Hypothalamus (tissue), 51 donors: ENCODE measurements around the gene ANKRD42.

ENCODE experiments used
- DNase-seq, 51 donors: peaks; one replicate each; lab custom pipeline; 2025; lab: John Stamatoyannopoulos, UW

Gene ANKRD42

DNA sequence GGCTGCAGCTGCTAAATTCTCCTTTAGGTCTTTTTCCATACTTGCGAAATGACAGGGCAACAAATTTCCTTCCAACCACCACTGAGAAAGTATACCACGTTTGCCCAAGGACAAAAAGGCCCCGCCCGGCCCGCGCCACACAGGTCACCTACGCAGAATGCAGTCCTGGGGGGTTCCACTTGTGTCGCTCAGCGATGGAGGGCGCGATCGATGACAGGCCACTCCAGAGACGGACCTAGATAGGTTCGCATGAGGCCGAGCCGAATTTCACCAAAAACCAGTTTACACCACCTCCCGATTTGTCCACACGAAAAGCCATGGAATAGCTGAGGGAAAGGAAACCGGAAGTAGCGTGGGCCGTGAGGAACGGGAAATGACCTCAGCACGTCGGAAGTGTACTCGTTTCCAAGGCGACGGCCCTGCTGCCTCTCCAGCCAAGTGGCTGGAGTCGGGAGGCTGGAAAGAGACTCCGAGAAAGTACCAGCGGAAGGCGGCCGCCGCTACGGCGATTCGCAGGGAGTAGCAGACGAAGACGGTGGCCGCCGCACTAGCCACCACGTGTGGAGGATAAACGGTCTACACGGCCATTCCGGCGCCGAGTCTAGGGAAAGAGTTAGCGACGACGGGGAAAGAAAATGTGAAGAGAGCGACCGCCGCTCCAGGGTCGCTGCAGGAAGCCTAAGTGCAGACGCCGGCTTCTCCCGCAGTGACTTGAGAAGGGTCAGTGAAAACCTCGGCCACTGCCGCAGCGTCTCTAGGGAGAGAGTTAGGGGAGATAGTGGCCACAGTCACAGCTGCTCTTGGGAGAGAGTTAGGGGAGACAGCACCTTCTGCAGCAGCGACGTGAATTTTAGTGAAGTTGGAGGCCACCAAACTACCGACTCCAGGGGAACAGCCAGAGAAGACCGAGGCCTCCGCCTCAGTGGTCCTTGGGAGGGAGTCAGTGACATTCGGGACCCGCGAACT is at the start of gene ANKRD42:
ANKRD42 (plus strand) TSS at position 398 of the 966 bp plus-strand sequence. CDS start 959 bp downstream, outside the sequence.
- peak; percentile 32 to 95 (median 86) for DNase-seq

DNA sequence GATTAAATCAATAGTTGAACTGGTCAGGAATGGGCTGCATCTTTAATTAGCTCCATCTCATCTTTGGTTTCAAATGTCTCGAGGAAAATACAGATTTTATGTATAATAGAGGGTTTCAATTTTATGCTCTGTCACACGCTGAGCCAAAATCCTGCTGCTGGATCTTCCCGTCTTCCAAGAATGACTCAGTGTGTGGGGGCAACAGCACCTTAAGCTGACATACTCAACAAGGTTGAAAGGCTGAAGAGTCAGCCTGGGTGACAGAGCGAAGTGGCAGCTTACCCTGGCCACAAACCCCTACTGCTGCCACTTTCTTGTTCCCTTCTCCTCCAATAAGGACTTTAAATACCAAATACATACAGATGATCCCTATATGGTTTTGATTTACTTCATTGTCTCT is 45.6 kb upstream of the ANKRD42 start:
- DNase-seq, result peak in 1 of 51 donors; percentile 18

- DNase-seq, result no peak
These were observed 43.1 kb upstream of the ANKRD42 start for GRCh38 chr11:83150450-83150849.

DNA sequence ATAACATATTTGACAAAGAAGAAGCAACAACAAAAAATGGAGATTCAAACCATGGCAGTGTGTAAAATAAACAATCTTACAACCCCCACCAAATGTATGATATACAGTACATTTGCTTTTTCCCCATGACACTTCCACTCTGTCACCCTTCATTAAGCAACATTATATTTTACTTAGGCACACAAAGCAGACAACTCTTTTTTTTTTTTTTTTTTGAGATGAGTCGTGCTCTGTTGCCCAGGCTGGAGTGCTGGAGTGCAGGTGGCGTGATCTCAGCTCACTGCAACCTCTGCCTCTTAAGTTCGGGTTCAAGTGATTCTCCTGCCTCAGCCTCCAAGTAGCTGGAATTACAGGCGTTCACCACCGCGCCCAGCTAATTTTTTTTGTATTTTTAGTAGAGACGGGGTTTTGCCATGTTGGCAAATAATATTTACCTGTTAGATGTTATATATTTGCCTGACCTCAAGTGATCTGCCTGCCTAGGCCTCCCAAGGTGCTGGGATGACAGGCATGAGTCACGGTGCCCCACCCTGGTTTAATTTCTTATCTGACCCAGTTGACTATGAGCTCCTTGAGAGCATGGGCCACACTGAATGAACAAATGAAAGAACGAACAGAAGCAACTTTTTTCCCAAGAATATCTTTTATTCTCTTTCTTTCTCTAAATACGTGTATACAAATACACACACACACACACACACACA is 42.1 kb upstream of the ANKRD42 start:
- DNase-seq, result no peak

DNA sequence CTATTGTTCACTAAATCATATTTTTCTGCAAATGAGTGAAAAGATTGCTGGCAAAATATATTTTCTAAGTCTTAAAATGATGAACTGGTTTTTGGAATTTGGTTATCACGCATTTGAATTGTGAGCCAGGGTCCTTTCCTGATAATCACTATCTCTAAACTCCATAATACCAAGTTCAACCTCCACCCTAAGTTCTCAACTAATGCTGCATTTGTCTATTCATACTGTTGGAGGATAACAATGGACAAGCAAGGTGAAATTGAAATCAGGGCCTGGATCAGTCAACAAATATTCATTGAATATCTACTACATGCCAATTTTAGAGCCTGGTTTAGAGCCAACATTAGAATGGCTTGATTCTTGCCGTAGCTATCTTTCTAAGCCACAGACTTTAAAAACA is 41.2 kb upstream of the ANKRD42 start:
- DNase-seq, result no peak

DNA sequence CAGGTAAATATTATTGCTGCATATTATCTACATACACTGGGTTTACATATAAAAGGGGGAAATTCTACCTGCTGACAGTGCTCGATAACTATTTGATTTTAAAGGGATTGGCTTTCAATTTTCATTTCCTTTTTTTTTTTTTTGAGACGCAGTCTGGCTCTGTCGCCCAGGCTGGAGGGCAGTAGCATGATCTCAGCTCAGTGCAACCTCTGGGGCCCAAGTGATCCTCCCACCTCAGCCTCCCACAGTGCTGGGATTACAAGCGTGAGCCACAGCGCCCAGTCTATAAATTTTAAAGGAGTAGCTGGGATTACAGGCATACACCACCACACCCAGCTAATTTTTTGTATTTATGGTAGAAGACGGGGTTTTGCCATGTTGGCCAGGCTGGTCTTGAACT is 39.7 kb upstream of the ANKRD42 start:
- DNase-seq, result no peak

DNA sequence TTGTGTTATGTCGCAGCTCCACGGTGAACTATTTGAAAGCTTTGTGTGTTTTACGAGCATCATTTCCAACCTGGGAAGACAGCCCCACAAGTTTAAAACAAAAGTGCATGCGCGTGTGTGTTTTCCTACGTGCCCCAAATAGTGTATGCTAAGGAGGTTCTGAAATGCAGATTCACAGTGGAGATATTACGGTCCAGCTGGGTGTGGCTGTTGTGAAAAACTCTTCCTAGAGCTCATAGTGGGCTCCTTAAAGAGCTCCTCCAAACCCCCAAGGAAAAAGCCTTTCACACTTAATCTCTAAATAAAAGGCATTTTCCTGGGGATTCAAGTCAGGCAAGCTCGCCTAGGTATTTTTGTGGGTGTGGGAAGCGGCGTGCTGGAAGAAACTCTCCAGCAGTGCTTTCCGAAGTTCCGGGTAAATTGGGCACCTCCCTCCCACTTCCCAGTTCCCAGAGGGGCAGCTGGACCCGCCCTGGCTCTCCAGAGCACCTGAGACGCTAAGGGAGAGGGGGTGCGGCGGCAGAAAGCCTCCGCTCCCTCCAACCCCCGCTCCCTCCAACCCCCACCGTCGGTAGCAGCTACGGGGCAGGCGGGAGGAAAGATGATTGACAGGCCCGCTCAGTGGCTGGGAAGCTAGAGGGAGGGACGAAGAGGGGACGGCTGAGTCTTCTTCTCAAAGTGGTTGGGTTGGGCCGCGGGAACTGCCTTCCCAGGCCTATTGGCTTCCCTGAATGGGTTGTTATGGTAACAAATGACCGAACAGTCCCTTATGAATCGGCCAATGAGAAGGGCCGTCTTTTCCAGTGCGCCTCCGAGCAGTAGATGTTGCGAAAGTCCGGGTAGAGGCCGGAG is 37.1 kb upstream of the ANKRD42 start:
- DNase-seq, result peak in 47 of 51 donors; percentile 75 to 100 (median 99)

DNA sequence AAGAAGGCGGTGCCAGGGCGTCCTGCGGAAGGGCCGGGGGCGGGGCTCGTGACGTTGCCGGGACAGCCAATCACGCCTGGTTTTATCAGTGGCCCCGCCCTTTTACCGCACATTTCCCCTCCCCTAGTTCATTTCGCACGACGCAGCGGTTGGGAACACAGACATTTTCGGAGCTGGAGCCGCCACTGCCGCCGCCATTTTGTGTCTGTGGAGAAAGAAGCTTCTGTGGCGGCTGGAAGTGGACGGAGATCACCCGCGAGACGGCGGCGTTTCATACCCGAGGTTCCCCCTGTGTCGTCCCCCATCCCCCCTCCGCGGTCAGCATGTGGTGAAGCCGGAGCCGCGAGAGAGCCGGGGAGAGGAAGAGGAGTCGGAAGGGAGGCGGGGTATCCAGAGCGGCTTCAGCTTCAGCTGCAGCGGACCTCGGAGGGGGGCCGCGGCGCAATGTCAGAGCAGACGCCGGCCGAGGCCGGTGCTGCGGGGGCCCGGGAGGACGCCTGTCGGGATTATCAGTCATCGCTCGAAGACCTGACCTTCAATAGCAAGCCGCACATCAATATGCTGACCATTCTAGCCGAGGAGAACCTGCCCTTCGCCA is 36.4 kb upstream of the ANKRD42 start, which contains the start of gene PCF11:
PCF11 (plus strand) TSS at position 136 of the 598 bp plus-strand sequence; CDS start at position 445, 309 bp downstream.
- peak in 12 of 51 donors; percentile 83 to 100 (median 94) for DNase-seq

DNA sequence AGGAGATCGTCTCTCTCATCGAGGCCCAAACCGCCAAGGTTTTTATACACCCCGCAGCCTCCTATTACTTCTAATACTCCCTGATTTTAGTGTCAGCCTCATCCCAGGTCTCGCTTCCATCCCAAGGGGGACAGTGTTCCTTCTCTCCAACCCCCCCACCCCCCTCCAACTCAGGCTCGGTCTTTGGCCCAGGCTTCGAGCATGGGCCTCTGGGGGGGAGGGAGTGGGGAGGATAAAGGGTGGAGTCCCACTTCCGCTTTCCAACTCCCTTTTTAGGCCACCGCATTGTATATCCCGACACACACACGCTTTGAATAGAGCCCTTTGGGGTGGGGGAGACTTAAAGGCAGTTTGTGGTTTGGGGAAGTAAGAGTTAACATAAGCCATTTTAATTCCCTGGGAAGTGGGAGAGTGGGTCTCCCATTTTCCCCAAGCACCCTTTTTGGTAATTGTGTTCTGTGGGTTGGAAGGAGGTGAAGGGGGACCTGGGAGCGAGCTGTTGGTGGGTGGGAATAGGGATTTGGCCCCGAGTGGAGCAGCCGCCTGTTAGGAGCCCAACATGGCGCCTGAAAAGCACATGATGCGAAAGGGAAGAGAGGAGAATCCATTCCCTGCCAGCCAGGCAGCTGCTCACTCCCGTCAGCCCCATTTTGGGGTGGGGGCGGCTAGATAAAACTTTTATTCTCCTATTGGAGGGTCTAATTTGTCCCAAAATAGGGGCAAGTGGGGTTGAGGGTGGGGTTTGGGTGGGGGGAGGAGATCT is 35.7 kb upstream of the ANKRD42 start:
- peak in 50 of 51 donors; percentile 12 to 79 (median 50) for DNase-seq

GRCh38 chr11:83158357-83158786 is 35.1 kb upstream of the ANKRD42 start:
- no peak for DNase-seq

DNA sequence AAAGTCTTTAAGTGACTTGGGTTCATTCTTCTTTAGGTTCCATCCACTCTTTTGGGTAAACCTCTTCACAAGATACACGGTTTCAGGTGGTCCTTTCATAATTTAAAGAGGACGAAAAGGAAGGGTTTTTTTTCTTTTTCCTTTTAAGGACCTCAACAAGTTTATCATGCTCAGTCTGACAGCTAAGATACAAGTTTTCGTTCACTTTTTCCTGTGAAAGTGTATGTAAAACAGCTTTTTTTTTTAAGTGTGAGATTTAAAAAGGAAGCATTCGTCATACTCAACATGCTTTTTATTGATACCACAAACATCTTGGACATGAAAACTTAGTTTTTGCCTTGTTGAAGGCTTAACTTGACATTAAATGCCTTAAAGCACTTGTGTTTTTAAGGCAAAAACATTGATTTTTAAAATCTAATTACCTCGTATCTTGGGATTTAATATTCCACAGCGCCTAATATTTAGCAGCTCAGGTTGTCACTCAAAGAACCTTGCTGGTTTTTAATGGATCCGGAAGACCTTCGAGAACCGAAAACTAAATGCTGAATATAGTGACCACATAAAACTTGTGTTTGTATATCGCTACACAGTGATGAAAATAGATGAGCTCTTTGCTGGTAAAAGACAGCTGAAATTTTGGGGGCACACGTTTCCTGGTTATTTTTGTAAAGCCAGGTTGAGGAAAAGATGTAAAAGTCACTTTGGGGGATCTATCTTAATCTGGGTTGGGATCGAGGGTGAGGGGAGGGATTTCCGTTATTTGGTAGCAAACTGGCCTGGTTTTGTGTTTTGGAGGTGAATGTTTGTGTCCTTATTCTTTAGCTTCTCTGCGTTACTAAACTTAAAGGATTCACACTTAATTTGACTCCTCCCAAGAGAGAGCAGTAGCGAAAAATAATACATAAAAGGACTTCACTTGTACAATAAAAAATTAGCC is 34.3 kb upstream of the ANKRD42 start:
- DNase-seq, result no peak

GRCh38 chr11:83159902-83160865 is 33.3 kb upstream of the ANKRD42 start:
- DNase-seq, result peak in 1 of 51 donors; percentile 12

GRCh38 chr11:83161610-83162199 is 31.8 kb upstream of the ANKRD42 start:
- no peak for DNase-seq

- DNase-seq, result no peak
These were observed 31.1 kb upstream of the ANKRD42 start for GRCh38 chr11:83162377-83162776.

GRCh38 chr11:83166193-83166866 is 27.2 kb upstream of the ANKRD42 start:
- no peak for DNase-seq

- DNase-seq, result no peak
These were observed 24.8 kb upstream of the ANKRD42 start for GRCh38 chr11:83168756-83169155.
